GM23338 (cell line): Measurements from ENCODE around the gene NTM. TPM values are rescaled to one million over a fixed set of nuclear protein-coding genes. Genes with fewer than 3 reads are reported as not detected.

Source experiments
- ATAC-seq: fragments of 200-7000 bp; cut with Tn5 transposase; 3 replicates; pipeline ENCODE4 v1.9.1; 2020
- DNase-seq: peaks from one replicate; pipeline ENCODE4 v3.0.0-alpha.2; 2015; ENCODE audit warnings: low spot score
- H2AFZ ChIP-seq: fragments of 200-600 bp; sonication (generic); 2 replicates; pipeline ENCODE4 v1.8.0; 2016; ENCODE audit warnings: antibody characterized with exemption, mild to moderate bottlenecking, moderate library complexity
- H3F3A ChIP-seq: fragments of 200-600 bp; sonication (generic); replicated peaks from 2 replicates; pipeline ENCODE4 v1.8.0; 2017; ENCODE audit warnings: antibody characterized with exemption, mixed run types, low read depth
- H3K27ac ChIP-seq: fragments of 200-600 bp; sonication (generic); 2 replicates; pipeline ENCODE4 v1.6.1; 2016; ENCODE audit warnings: low read depth
- H3K27me3 ChIP-seq: fragments of 200-600 bp; sonication (generic); 2 replicates; pipeline ENCODE4 v1.8.0; 2016; ENCODE audit warnings: mild to moderate bottlenecking, mixed run types, moderate library complexity; ENCODE audit not compliant: insufficient read depth
- H3K36me3 ChIP-seq: fragments of 200-600 bp; sonication (generic); 2 replicates; pipeline ENCODE4 v1.8.0; 2016; ENCODE audit warnings: mild to moderate bottlenecking; ENCODE audit not compliant: insufficient read depth
- H3K4me1 ChIP-seq: fragments of 200-600 bp; sonication (generic); 2 replicates; pipeline ENCODE4 v1.8.0; 2016; ENCODE audit warnings: mild to moderate bottlenecking, moderate library complexity; ENCODE audit not compliant: insufficient read depth
- H3K4me2 ChIP-seq: fragments of 200-600 bp; sonication (generic); 2 replicates; pipeline ENCODE4 v1.7.1; 2017; ENCODE audit warnings: mixed run types
- H3K4me3 ChIP-seq: fragments of 200-600 bp; sonication (generic); 2 replicates; pipeline ENCODE4 v1.6.1; 2016; ENCODE audit warnings: mixed run types
- H3K79me2 ChIP-seq: fragments of 200-600 bp; sonication (generic); replicated peaks from 2 replicates; pipeline ENCODE4 v1.8.0; 2017; ENCODE audit warnings: mild to moderate bottlenecking; ENCODE audit not compliant: insufficient read depth
- H3K9me2 ChIP-seq: fragments of 200-600 bp; sonication (generic); 2 replicates; pipeline ENCODE4 v1.8.0; 2017; ENCODE audit not compliant: insufficient read depth
- H4K20me1 ChIP-seq: fragments of 200-600 bp; sonication (generic); replicated peaks from 2 replicates; pipeline ENCODE4 v1.8.0; 2017; ENCODE audit warnings: mild to moderate bottlenecking; ENCODE audit not compliant: insufficient read depth
- H3K27ac Mint-ChIP-seq: 2 replicates; pipeline ENCODE4 v1.8.0; 2020; ENCODE audit warnings: inconsistent platforms, mild to moderate bottlenecking, moderate library complexity, mixed read lengths
- H3K27me3 Mint-ChIP-seq: 3 replicates; pipeline ENCODE4 v1.8.0; 2022; ENCODE audit warnings: low read depth, mild to moderate bottlenecking, moderate library complexity, mixed read lengths, inconsistent platforms; ENCODE audit not compliant: insufficient read depth, poor library complexity
- H3K36me3 Mint-ChIP-seq: 3 replicates; pipeline ENCODE4 v1.8.0; 2021; ENCODE audit warnings: low read depth, mild to moderate bottlenecking, inconsistent platforms, moderate library complexity, mixed read lengths
- H3K4me1 Mint-ChIP-seq: 3 replicates; pipeline ENCODE4 v1.8.0; 2020; ENCODE audit warnings: mild to moderate bottlenecking, inconsistent platforms, mixed read lengths
- H3K4me3 Mint-ChIP-seq: 3 replicates; pipeline ENCODE4 v1.8.0; 2021; ENCODE audit warnings: moderate library complexity, mild to moderate bottlenecking, inconsistent platforms, mixed read lengths
- H3K9me3 Mint-ChIP-seq: 3 replicates; pipeline ENCODE4 v1.8.0; 2020; ENCODE audit warnings: moderate library complexity, mild to moderate bottlenecking, inconsistent platforms, mixed read lengths
- CREB1 ChIP-seq: fragments of 250-450 bp; sonication (Bioruptor Pico); IDR thresholded peaks from 2 replicates; pipeline ENCODE4 v1.5.0; 2020; ENCODE audit warnings: low read depth, mild to moderate bottlenecking, moderate library complexity
- CTCF ChIP-seq, 2 experiments: fragments of 200-600 bp in 1 of 2; sonication (generic) in 1 of 2; conservative IDR thresholded peaks; 2 replicates each; pipeline versions ENCODE4 v1.5.1 to v1.6.1; 2016 to 2017; ENCODE audit warnings: antibody characterized with exemption in 2 of 2, low read depth in 2 of 2, mild to moderate bottlenecking in 2 of 2, moderate library complexity in 1 of 2
- ETS1 ChIP-seq: IDR thresholded peaks from 2 replicates; pipeline ENCODE4 v1.6.1; 2016; ENCODE audit warnings: antibody characterized with exemption
- EZH2 ChIP-seq: fragments of 200-600 bp; sonication (generic); IDR thresholded peaks from one replicate; pipeline ENCODE4 v1.8.0; 2017; ENCODE audit warnings: antibody characterized with exemption, mild to moderate bottlenecking, low read depth; ENCODE audit not compliant: unreplicated experiment
- REST ChIP-seq: IDR thresholded peaks from one replicate; pipeline ENCODE4 v1.6.1; 2018; ENCODE audit warnings: antibody characterized with exemption; ENCODE audit not compliant: unreplicated experiment
- ZNF331 ChIP-seq: fragments of 250-450 bp; sonication (Bioruptor Pico); IDR thresholded peaks from 2 replicates; pipeline ENCODE4 v1.5.0; 2020; ENCODE audit warnings: low read depth, mild to moderate bottlenecking, moderate library complexity
- ZNF462 ChIP-seq: fragments of 250-450 bp; sonication (Bioruptor Pico); IDR thresholded peaks from 2 replicates; pipeline ENCODE4 v1.5.0; 2020; ENCODE audit warnings: mild to moderate bottlenecking, moderate library complexity
- polyA plus RNA-seq: library from polyadenylated mRNA; unstranded; fragments of >200 nt; fragmentation: Nextera tagmentation; extraction: Ambion mirVana; gene quantifications from 2 replicates; pipeline ENCODE4 v1.2.1, GENCODE V29; 2016
- total RNA-seq: library from RNA; depleted of rRNA; stranded (reverse); fragments of >200 nt; shearing (Covaris generic); gene quantifications from 2 replicates; pipeline ENCODE4 v1.2.3, GENCODE V29; 2014

The NTM gene
- total and polyA plus RNA-seq, 2 experiments from 2014 or later: 10.6 to 14.6 TPM

- Mint-ChIP-seq H3K36me3 (no peaks in the 10 kb centered on the region), H3K27ac (no peak overlapping the region), H3K27me3 (peaks cover 2% of the 10 kb centered on the region), H3K9me3 (no peaks in the 10 kb centered on the region), H3K4me3 (no peak overlapping the region), H3K4me1 (peaks cover 4% of the 10 kb centered on the region; the same call in 1 of the 3 replicates)
- Histone ChIP-seq H3K27me3 (no peaks in the 10 kb centered on the region), H3F3A (no peaks in the 10 kb centered on the region), H3K4me1 (peaks cover 5% of the 10 kb centered on the region; the same call in 1 of the 2 replicates), H3K79me2 (no peaks in the 10 kb centered on the region), H3K4me2 (no peak overlapping the region), H2AFZ (no peak overlapping the region), H4K20me1 (no peaks in the 10 kb centered on the region; the same call in none of the 2 replicates), H3K4me3 (no peak overlapping the region), H3K36me3 (no peaks in the 10 kb centered on the region), H3K27ac (no peak overlapping the region), H3K9me2 (peaks cover 8% of the 10 kb centered on the region; the same call in 1 of the 2 replicates)
- TF ChIP-seq ZNF462 (CRISPR knock-in tag) (no peak), EZH2 (no peak), ZNF331 (no peak), REST (no peak), ETS1 (no peak), CREB1 (CRISPR knock-in tag) (no peak), CTCF (conservative IDR thresholded peaks at IDR 0.05; ENCODE audit: low read depth in 2 of 2) (no peak)
- no peak for DNase-seq
- ATAC-seq: no peak
Observed at GRCh38 chr11:131422029-131422428, 51.6 kb downstream of the NTM start.
